ENCODE measurements around the gene ANXA6. TPM values are rescaled to one million over a fixed set of nuclear protein-coding genes. Genes with fewer than 3 reads are reported as not detected.

Gene ANXA6
- total and polyA plus RNA-seq, 2 donors (not counting 1 experiment from before 2014, with no cell fraction given): 136 to 300 TPM

- ATAC-seq (ENCODE audit: low read depth) (no peak), DNase-seq (peak; percentile 25)
- H3K4me3 Mint-ChIP-seq: peak overlapping the region; percentile 87
- H3K27ac Mint-ChIP-seq: peak overlapping the region; percentile 88
- Histone ChIP-seq H3K9me3 (ENCODE audit: control extremely low read depth in 1 of 3, control insufficient read depth in 2 of 3, insufficient read depth in 1 of 3, low read length in 2 of 3) (no peaks in the 10 kb centered on the region), H2AFZ (ENCODE audit: insufficient read depth, low read depth, low read length, poor library complexity, severe bottlenecking) (peak overlapping the region; percentile 79), H3K4me3 (ENCODE audit: control extremely low read depth in 1 of 5, extremely low read depth in 1 of 5, insufficient read depth in 1 of 5, low read depth in 2 of 5, low read length in 4 of 5) (peak overlapping the region; percentile 71 to 96 (median 85)), H3K4me2 (replicated peaks; ENCODE audit: low read depth, low read length, poor library complexity, severe bottlenecking) (peak overlapping the region; percentile 87), H3K36me3 (replicated peaks in 1 of 2; ENCODE audit: control extremely low read depth in 1 of 2, control insufficient read depth in 1 of 2, extremely low read depth in 1 of 2, insufficient read depth in 2 of 2, low read length in 1 of 2) (peaks cover 4 to 24% of the 10 kb centered on the region in 2 experiments), H3K4me1 (ENCODE audit: control insufficient read depth in 2 of 2, insufficient read depth in 2 of 2, low read length in 2 of 2) (peaks cover 77 to 80% of the 10 kb centered on the region in 2 donors), H3K79me2 (ENCODE audit: control insufficient read depth, insufficient read depth, low read length) (peaks cover 98% of the 10 kb centered on the region), H3K27me3 (replicated peaks in 1 of 4; ENCODE audit: control extremely low read depth in 1 of 4, control insufficient read depth in 3 of 4, insufficient read depth in 4 of 4, low read length in 3 of 4) (no peaks in the 10 kb centered on the region), H4K20me1 (ENCODE audit: control insufficient read depth, insufficient read depth, low read length, poor library complexity, severe bottlenecking) (peaks cover 56% of the 10 kb centered on the region), H3K9ac (ENCODE audit: low read length) (peak overlapping the region; percentile 94), H3K27ac (ENCODE audit: low read length in 2 of 2) (peak overlapping the region; percentile 86 to 100)
- H3K27me3 Mint-ChIP-seq: no peaks in the 10 kb centered on the region
- CTCF ChIA-PET: interaction anchor here (1.1 to 8.0 kb wide), 7 partner anchors 9 to 85 kb away, joined by 4 to 85 read pairs (median 20); no protein-coding TSS in a partner anchor
- WGBS (ENCODE audit: insufficient coverage): 8% methylated on average over 14 of the region's 21 CpGs
- intact Hi-C loops (cut with micrococcal nuclease): loop anchor here (2.0 to 10.0 kb wide), 4 partner anchors 15 to 665 kb away; partner anchors contain the start of genes CCDC69, CD74 and GM2A
- POLR2A ChIA-PET: interaction anchor here (0.6 to 2.4 kb wide), 7 partner anchors 10 to 132 kb away, joined by 3 to 13 read pairs (median 5); no protein-coding TSS in a partner anchor
- peaks cover 82% of the 10 kb centered on the region for H3K4me1 Mint-ChIP-seq
- TF ChIP-seq EZH2 (IDR thresholded peaks at IDR 0.05; ENCODE audit: borderline replicate concordance, insufficient read depth, low read depth, low read length, poor library complexity, severe bottlenecking): no peak
- no peak for TF ChIP-seq CTCF (IDR thresholded peaks at IDR 0.05)
- H3K9me3 Mint-ChIP-seq (ENCODE audit: insufficient read depth): no peaks in the 10 kb centered on the region
These were observed 77.6 kb downstream of the ANXA6 start for GRCh38 chr5:151079838-151080612.

Data from B cell (primary cell).